Panc1 (cell line): ENCODE results near the gene URAD.

Experiments used
- CTCF ChIP-seq: fragments of 450-650 bp; IDR thresholded peaks from 2 replicates; pipeline ENCODE4 v1.5.1; 2017; ENCODE audit warnings: mild to moderate bottlenecking
- POLR2AphosphoS5 ChIP-seq: IDR thresholded peaks from 2 replicates; pipeline ENCODE4 v1.6.1; 2012; ENCODE audit warnings: mild to moderate bottlenecking, low read depth, low read length, moderate library complexity
- SIN3A ChIP-seq: IDR thresholded peaks from 2 replicates; pipeline ENCODE4 v1.6.1; 2012; ENCODE audit warnings: low read depth, mild to moderate bottlenecking, low read length, moderate library complexity, borderline replicate concordance; ENCODE audit not compliant: insufficient read depth
- TF ChIP-seq, protein P1 (sequence below), 2 experiments: IDR thresholded peaks; 2 replicates each; pipeline ENCODE4 v1.6.1; 2011 to 2012; ENCODE audit warnings: low read depth in 2 of 2, control low read depth in 1 of 2, low read length in 1 of 2, mild to moderate bottlenecking in 1 of 2, moderate library complexity in 1 of 2; ENCODE audit not compliant: insufficient read depth in 1 of 2

- no peak for TF ChIP-seq CTCF
- no peak for TF ChIP-seq SIN3A
- TF ChIP-seq, protein P1, sequence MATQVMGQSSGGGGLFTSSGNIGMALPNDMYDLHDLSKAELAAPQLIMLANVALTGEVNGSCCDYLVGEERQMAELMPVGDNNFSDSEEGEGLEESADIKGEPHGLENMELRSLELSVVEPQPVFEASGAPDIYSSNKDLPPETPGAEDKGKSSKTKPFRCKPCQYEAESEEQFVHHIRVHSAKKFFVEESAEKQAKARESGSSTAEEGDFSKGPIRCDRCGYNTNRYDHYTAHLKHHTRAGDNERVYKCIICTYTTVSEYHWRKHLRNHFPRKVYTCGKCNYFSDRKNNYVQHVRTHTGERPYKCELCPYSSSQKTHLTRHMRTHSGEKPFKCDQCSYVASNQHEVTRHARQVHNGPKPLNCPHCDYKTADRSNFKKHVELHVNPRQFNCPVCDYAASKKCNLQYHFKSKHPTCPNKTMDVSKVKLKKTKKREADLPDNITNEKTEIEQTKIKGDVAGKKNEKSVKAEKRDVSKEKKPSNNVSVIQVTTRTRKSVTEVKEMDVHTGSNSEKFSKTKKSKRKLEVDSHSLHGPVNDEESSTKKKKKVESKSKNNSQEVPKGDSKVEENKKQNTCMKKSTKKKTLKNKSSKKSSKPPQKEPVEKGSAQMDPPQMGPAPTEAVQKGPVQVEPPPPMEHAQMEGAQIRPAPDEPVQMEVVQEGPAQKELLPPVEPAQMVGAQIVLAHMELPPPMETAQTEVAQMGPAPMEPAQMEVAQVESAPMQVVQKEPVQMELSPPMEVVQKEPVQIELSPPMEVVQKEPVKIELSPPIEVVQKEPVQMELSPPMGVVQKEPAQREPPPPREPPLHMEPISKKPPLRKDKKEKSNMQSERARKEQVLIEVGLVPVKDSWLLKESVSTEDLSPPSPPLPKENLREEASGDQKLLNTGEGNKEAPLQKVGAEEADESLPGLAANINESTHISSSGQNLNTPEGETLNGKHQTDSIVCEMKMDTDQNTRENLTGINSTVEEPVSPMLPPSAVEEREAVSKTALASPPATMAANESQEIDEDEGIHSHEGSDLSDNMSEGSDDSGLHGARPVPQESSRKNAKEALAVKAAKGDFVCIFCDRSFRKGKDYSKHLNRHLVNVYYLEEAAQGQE (IDR thresholded peaks at IDR 0.05; ENCODE audit: insufficient read depth in 1 of 2, low read depth in 2 of 2, low read length in 1 of 2) = no peak
- TF ChIP-seq POLR2AphosphoS5 = no peak
Measured at GRCh38 chr13:27962982-27963381, 25.5 kb downstream of the URAD start.
